H1 (cell line): ENCODE results near the gene BCAR3. TPM values are rescaled to one million over a fixed set of nuclear protein-coding genes. Genes with fewer than 3 reads are reported as not detected.

Experiments used
- CEBPB ChIP-seq: IDR thresholded peaks from 2 replicates; pipeline ENCODE4 v1.6.1; 2012; ENCODE audit warnings: low read depth, low read length
- CHD1 ChIP-seq: IDR thresholded peaks from 2 replicates; pipeline ENCODE4 v1.6.1; 2012; ENCODE audit warnings: low read depth, low read length, improper control_type of control experiment
- JUN ChIP-seq: IDR thresholded peaks from 2 replicates; pipeline ENCODE4 v1.6.1; 2011; ENCODE audit warnings: low read depth, mild to moderate bottlenecking, improper control_type of control experiment, low read length
- SIX5 ChIP-seq: IDR thresholded peaks from 2 replicates; pipeline ENCODE4 v1.6.1; 2011; ENCODE audit warnings: mild to moderate bottlenecking, low read depth, low read length
- SRF ChIP-seq: IDR thresholded peaks from 2 replicates; pipeline ENCODE4 v1.6.1; 2011; ENCODE audit warnings: mild to moderate bottlenecking, low read depth, low read length, moderate library complexity
- polyA plus RNA-seq, 7 experiments: library from polyadenylated mRNA; depleted of rRNA in 3 of 7; stranded (reverse) in 5 of 7; unstranded in 2 of 7; fragments of >200 nt in 5 of 7; fragments of 200-250 nt in 2 of 7; gene quantifications; 1 replicate in 5 of 7; 2 replicates in 1 of 7; 4 replicates in 1 of 7; pipeline versions ENCODE4 v1.2.1 to v1.2.3, GENCODE V29; 2011 to 2013; ENCODE audit warnings: missing spikeins in 2 of 7, mixed read lengths in 2 of 7
- total RNA-seq: library from RNA; stranded (reverse); fragmentation: NEBNext Ultra II Directional; extraction: Animal tissue kit (Norgen Biotek cat#: 25700); gene quantifications from 2 replicates; pipeline ENCODE4 v1.2.1, GENCODE V29; 2021

Gene BCAR3
- total and polyA plus RNA-seq, 2 of the 8 experiments (the other 6 are each of a cell fraction or from before 2014, with no cell fraction given): 5.6 to 9.2 TPM

- TF ChIP-seq CEBPB (no peak), SIX5 (no peak), JUN (no peak), CHD1 (no peak), SRF (no peak)
Observed at GRCh38 chr1:93576346-93576745, 105.3 kb downstream of the BCAR3 start (continued).
